Retinal pigment epithelial cell (primary cell): ENCODE measurements around the gene IMP3.

Experiments
- DNase-seq: peaks from one replicate; pipeline ENCODE4 v3.0.0-alpha.2; 2010; ENCODE audit warnings: low read depth
- H3K4me3 ChIP-seq: 2 replicates; pipeline ENCODE4 v1.5.1; 2011; ENCODE audit warnings: mild to moderate bottlenecking, low read length, control low read depth, moderate library complexity
- TF ChIP-seq, protein P1 (sequence below): conservative IDR thresholded peaks from 2 replicates; pipeline ENCODE4 v1.5.1; 2011; ENCODE audit warnings: low read depth, low read length, control low read depth, inconsistent platforms

The IMP3 gene

DNA sequence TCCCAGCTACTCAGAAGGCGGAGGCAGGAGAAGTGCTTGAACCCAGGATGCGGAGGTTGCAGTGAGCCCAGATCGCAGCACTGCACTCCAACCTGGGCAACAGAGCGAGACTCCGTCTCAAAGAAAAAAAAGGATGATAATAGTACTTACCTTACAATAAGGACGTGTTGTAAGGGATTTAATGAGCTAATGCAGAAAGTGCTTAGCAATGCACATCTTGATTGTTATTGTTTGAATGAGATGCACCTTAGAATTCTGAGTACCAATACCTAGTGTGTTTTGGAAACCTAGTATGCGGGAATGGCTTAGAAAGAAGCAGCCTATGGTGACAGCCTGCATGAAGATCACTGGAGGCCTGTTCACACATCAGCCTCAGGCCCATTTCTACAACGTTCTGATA is 34.0 kb downstream of the IMP3 start:
- TF ChIP-seq, protein P1, sequence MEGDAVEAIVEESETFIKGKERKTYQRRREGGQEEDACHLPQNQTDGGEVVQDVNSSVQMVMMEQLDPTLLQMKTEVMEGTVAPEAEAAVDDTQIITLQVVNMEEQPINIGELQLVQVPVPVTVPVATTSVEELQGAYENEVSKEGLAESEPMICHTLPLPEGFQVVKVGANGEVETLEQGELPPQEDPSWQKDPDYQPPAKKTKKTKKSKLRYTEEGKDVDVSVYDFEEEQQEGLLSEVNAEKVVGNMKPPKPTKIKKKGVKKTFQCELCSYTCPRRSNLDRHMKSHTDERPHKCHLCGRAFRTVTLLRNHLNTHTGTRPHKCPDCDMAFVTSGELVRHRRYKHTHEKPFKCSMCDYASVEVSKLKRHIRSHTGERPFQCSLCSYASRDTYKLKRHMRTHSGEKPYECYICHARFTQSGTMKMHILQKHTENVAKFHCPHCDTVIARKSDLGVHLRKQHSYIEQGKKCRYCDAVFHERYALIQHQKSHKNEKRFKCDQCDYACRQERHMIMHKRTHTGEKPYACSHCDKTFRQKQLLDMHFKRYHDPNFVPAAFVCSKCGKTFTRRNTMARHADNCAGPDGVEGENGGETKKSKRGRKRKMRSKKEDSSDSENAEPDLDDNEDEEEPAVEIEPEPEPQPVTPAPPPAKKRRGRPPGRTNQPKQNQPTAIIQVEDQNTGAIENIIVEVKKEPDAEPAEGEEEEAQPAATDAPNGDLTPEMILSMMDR: no peak
- no peak for DNase-seq
- H3K4me3 ChIP-seq: no peak overlapping the region

DNA sequence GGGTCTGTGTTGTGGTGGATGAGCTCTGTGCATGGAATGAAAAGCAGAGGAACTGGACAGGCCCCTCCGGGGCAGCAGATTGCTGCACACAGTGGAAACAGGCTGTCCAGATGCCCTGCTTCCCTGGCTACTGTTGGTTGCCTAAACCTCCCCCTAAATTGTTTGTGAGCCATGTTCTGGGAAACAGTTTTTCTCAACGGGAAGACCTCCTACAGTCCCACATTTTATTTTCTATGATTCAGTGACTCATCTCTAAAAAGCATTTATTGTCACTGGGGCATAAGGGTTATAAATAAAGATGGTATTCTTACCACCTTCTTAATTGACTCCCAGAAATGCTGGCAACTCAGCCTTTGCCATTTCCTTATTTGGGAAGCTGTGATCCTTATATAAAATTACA is 40.6 kb downstream of the IMP3 start:
- no peak overlapping the region for H3K4me3 ChIP-seq
- no peak for DNase-seq
- TF ChIP-seq, protein P1: no peak

GRCh38 chr15:75598361-75598760 is 41.7 kb downstream of the IMP3 start:
- no peak for DNase-seq
- TF ChIP-seq, protein P1: no peak
- no peak overlapping the region for H3K4me3 ChIP-seq

GRCh38 chr15:75597667-75598341 is 42.2 kb downstream of the IMP3 start:
- TF ChIP-seq, protein P1: peak; percentile 51
- DNase-seq: no peak
- no peak overlapping the region for H3K4me3 ChIP-seq

DNA sequence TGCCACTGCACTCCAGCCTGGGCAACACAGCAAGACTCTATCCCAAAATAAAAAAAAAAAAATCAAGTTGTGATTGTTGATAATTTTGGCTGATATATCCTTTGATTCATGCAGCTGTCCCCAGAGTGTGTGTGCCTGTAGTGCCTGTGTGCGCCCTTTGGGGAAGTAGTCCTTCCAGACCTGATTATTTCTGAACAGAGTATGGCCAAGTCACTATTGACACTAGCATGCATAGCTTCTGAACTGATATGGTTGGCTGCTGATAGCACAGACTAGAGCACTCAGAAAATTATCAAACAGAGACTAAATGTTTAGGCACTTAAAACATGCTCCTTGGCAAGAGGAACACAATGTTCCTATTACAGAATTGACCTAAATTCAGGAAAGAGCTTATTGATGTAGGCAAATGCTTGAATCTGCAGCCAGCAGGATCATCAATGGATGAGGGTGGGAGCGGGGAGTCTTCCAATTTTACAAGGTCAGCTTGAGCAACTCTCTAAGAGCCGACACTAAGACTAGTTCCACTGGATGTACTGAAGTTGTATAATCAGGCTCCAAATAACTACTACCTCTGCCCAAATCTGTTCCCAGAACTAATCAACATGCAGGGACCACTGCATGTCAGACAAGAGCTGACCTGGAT is 43.2 kb downstream of the IMP3 start:
- TF ChIP-seq, protein P1: no peak
- DNase-seq: no peak
- no peak overlapping the region for H3K4me3 ChIP-seq

GRCh38 chr15:75594276-75594675 is 45.7 kb downstream of the IMP3 start:
- no peak for DNase-seq
- H3K4me3 ChIP-seq: no peak overlapping the region
- TF ChIP-seq, protein P1: no peak
